K562 (cell line): ENCODE data around the gene MARS1. TPM values are rescaled to one million over a fixed set of nuclear protein-coding genes. Genes with fewer than 3 reads are reported as not detected.

Source experiments
- DDX20 ChIP-seq: fragments of 450-650 bp; IDR thresholded peaks from 2 replicates; pipeline ENCODE4 v1.6.1; 2016; ENCODE audit warnings: missing genetic modification characterization, low read depth, mild to moderate bottlenecking, missing compliant biosample characterization, moderate library complexity
- E2F1 ChIP-seq: sonication (generic); formaldehyde crosslinking; IDR thresholded peaks from 2 replicates; pipeline ENCODE4 v1.8.1; 2023; ENCODE audit warnings: mild to moderate bottlenecking, missing genetic modification reagents, moderate library complexity
- FOXO4 ChIP-seq: fragments of 450-650 bp; formaldehyde crosslinking; IDR thresholded peaks from 2 replicates; pipeline ENCODE4 v1.4.0; 2020; ENCODE audit warnings: mild to moderate bottlenecking, moderate library complexity
- HCFC1 ChIP-seq: IDR thresholded peaks from 2 replicates; pipeline ENCODE4 v1.6.1; 2012; ENCODE audit warnings: low read depth, low read length, improper control_type of control experiment
- HMG20B ChIP-seq: fragments of 250-450 bp; sonication (Bioruptor Pico); IDR thresholded peaks from 2 replicates; pipeline ENCODE4 v1.5.0; 2021; ENCODE audit warnings: mild to moderate bottlenecking
- KAT7 ChIP-seq: sonication (generic); formaldehyde crosslinking; IDR thresholded peaks from 2 replicates; pipeline ENCODE4 v1.8.0; 2022; ENCODE audit warnings: missing genetic modification reagents, mild to moderate bottlenecking, borderline replicate concordance
- MAFF ChIP-seq: IDR thresholded peaks from 2 replicates; pipeline ENCODE4 v1.6.1; 2012; ENCODE audit warnings: low read length, improper control_type of control experiment
- MIER1 ChIP-seq: fragments of 450-650 bp; IDR thresholded peaks from 2 replicates; pipeline ENCODE4 v1.6.1; 2016; ENCODE audit warnings: antibody characterized with exemption, mild to moderate bottlenecking, low read depth
- MTA2 ChIP-seq: fragments of 450-650 bp; IDR thresholded peaks from 2 replicates; pipeline ENCODE4 v1.6.1; 2016; ENCODE audit warnings: low read depth
- NR2C2 ChIP-seq, 2 experiments: fragments of 200-800 bp in 1 of 2; sonication (Bioruptor generic) in 1 of 2; sonication (generic) in 1 of 2; formaldehyde crosslinking in 1 of 2; IDR thresholded peaks; 2 replicates each; pipeline versions ENCODE4 v1.6.1 to v1.8.0; 2016 to 2022; ENCODE audit warnings: mild to moderate bottlenecking in 1 of 2, missing compliant biosample characterization in 1 of 2, missing genetic modification characterization in 1 of 2, missing genetic modification reagents in 1 of 2
- RBM25 ChIP-seq: fragments of 200-400 bp; formaldehyde crosslinking; IDR thresholded peaks from 2 replicates; pipeline ENCODE4 v1.6.1; 2018; ENCODE audit warnings: low read length, low read depth, moderate library complexity; ENCODE audit not compliant: severe bottlenecking
- RBM39 ChIP-seq: fragments of 200-400 bp; formaldehyde crosslinking; optimal IDR thresholded peaks from 2 replicates; pipeline ENCODE3; 2018; ENCODE audit warnings: low read depth, low read length
- SMAD1 ChIP-seq: fragments of 150-350 bp; IDR thresholded peaks from 2 replicates; pipeline ENCODE4 v1.6.1; 2014; ENCODE audit warnings: low read length, low read depth; ENCODE audit not compliant: partially characterized antibody
- SMARCB1 ChIP-seq: IDR thresholded peaks from 2 replicates; pipeline ENCODE4 v1.6.1; 2011; ENCODE audit warnings: improper control_type of control experiment, low read depth; ENCODE audit not compliant: insufficient read length
- USF1 ChIP-seq: sonication (generic); formaldehyde crosslinking; IDR thresholded peaks from 2 replicates; pipeline ENCODE4 v1.9.0; 2022; ENCODE audit warnings: mild to moderate bottlenecking, missing genetic modification reagents
- ZKSCAN8 ChIP-seq: fragments of 200-800 bp; sonication (Bioruptor generic); IDR thresholded peaks from 2 replicates; pipeline ENCODE4 v1.6.1; 2016; ENCODE audit warnings: missing genetic modification characterization, missing compliant biosample characterization
- ZNF217 ChIP-seq: sonication (generic); formaldehyde crosslinking; IDR thresholded peaks from 2 replicates; pipeline ENCODE4 v1.8.0; 2022; ENCODE audit warnings: mild to moderate bottlenecking, missing genetic modification reagents
- ZNF232 ChIP-seq: sonication (generic); formaldehyde crosslinking; IDR thresholded peaks from 2 replicates; pipeline ENCODE4 v1.8.0; 2022; ENCODE audit warnings: mild to moderate bottlenecking, missing genetic modification reagents
- ZNF280A ChIP-seq: fragments of 450-650 bp; IDR thresholded peaks from 2 replicates; pipeline ENCODE4 v1.6.1; 2018; ENCODE audit warnings: mild to moderate bottlenecking, low read depth; ENCODE audit not compliant: partially characterized antibody
- ZNF436 ChIP-seq: fragments of 250-450, 450-650 bp; sonication (Bioruptor Pico); formaldehyde crosslinking; IDR thresholded peaks from 2 replicates; pipeline ENCODE4 v1.7.0; 2020; ENCODE audit warnings: mild to moderate bottlenecking
- ZNF717 ChIP-seq: fragments of 250-450 bp; sonication (Bioruptor Pico); IDR thresholded peaks from 2 replicates; pipeline ENCODE4 v1.5.0; 2021
- ZNF75A ChIP-seq: fragments of 450-650 bp; formaldehyde crosslinking; IDR thresholded peaks from 2 replicates; pipeline ENCODE4 v1.4.0; 2020; ENCODE audit warnings: mild to moderate bottlenecking
- ZNF764 ChIP-seq: fragments of 250-450 bp; sonication (Bioruptor Pico); IDR thresholded peaks from 2 replicates; pipeline ENCODE4 v1.4.0; 2020; ENCODE audit warnings: low read depth, mild to moderate bottlenecking, moderate library complexity
- ZNF766 ChIP-seq: fragments of 200-800 bp; sonication (Bioruptor generic); conservative IDR thresholded peaks from 2 replicates; pipeline ENCODE4 v1.6.1; 2016; ENCODE audit warnings: missing genetic modification characterization, missing compliant biosample characterization
- ZNF830 ChIP-seq: fragments of 250-450 bp; sonication (Bioruptor Pico); IDR thresholded peaks from 2 replicates; pipeline ENCODE4 v1.5.0; 2021; ENCODE audit warnings: mild to moderate bottlenecking
- polyA plus RNA-seq, 8 experiments: library from polyadenylated mRNA; depleted of rRNA in 4 of 8; stranded (reverse) in 5 of 8; unstranded in 3 of 8; fragments of >200 nt; fragmentation: Nextera tagmentation in 2 of 8; fragmentation: Illumina TruSeq in 1 of 8; extraction: Ambion mirVana in 2 of 8; extraction: Trizol in 1 of 8; gene quantifications; 2 replicates each; pipeline versions ENCODE4 v1.2.1 to v1.2.3, GENCODE V29; 2011 to 2014; ENCODE audit warnings: inconsistent platforms in 1 of 8, missing spikeins in 1 of 8
- total RNA-seq, 7 experiments: library from RNA; depleted of rRNA in 6 of 7; stranded (reverse); fragments of >200 nt in 6 of 7; fragmentation: Illumina TruSeq in 2 of 7; extraction: Trizol in 2 of 7; gene quantifications; 2 replicates each; pipeline versions ENCODE4 v1.2.1 to v1.2.3, GENCODE V29; 2011 to 2021; ENCODE audit warnings: low replicate concordance in 1 of 7

Gene MARS1
- total and polyA plus RNA-seq, 9 of the 15 experiments (the other 6 are each of a cell fraction or from before 2014, with no cell fraction given) = 117 to 382 (median 220) TPM

- TF ChIP-seq E2F1 (CRISPR knock-in tag) = no peak
- no peak for TF ChIP-seq ZNF830 (CRISPR knock-in tag)
- no peak for TF ChIP-seq MAFF
- TF ChIP-seq USF1 (CRISPR knock-in tag) = no peak
- TF ChIP-seq ZNF436 (CRISPR knock-in tag) = no peak
- no peak for TF ChIP-seq RBM39
- TF ChIP-seq NR2C2 (CRISPR knock-in tag; IDR thresholded peaks at IDR 0.05) = no peak
- TF ChIP-seq NR2C2 (tag; IDR thresholded peaks at IDR 0.05) = peak; percentile 67; the same call in 1 of the 2 replicates
- TF ChIP-seq ZNF717 (CRISPR knock-in tag) = 0 out of 2 replicates have a peak, but pooled peaks have one; percentile 41
- TF ChIP-seq SMAD1 = no peak
- TF ChIP-seq HMG20B (CRISPR knock-in tag) = no peak
- no peak for TF ChIP-seq MTA2
- peak; percentile 67; the same call in 1 of the 2 replicates for TF ChIP-seq KAT7 (CRISPR knock-in tag)
- TF ChIP-seq ZNF766 (CRISPR knock-in tag) = no peak
- TF ChIP-seq ZNF764 (CRISPR knock-in tag) = no peak
- no peak for TF ChIP-seq RBM25
- no peak for TF ChIP-seq ZNF75A (CRISPR knock-in tag)
- TF ChIP-seq SMARCB1 = no peak
- TF ChIP-seq MIER1 = no peak
- no peak for TF ChIP-seq ZNF217 (CRISPR knock-in tag)
- TF ChIP-seq DDX20 (tag) = no peak
- no peak for TF ChIP-seq ZNF232 (CRISPR knock-in tag)
- no peak for TF ChIP-seq FOXO4 (CRISPR knock-in tag)
- TF ChIP-seq ZNF280A = no peak
- TF ChIP-seq ZKSCAN8 (CRISPR knock-in tag) = no peak
- peak; percentile 97 for TF ChIP-seq HCFC1
Observed at GRCh38 chr12:57547288-57548012, 59.6 kb downstream of the MARS1 start (continued).
